B cell (primary cell): ENCODE data around the gene RAC3. TPM values are rescaled to one million over a fixed set of nuclear protein-coding genes. Genes with fewer than 3 reads are reported as not detected.

Experiments used
- ATAC-seq: fragments of 200-7000 bp; cut with Tn5 transposase; one replicate; pipeline ENCODE4 v1.10.0; 2021; ENCODE audit warnings: low read depth, mild to moderate bottlenecking, moderate number of reproducible peaks, moderate library complexity
- CTCF ChIA-PET: fragments of 350-600 bp; sonication (Branson Sonifier 250); formaldehyde crosslinking; loops from one replicate; lab custom pipeline; 2021; ENCODE audit warnings: antibody characterized with exemption, inconsistent platforms; lab: Charles Lee
- POLR2A ChIA-PET: fragments of 350-600 bp; sonication (Branson Sonifier 250); formaldehyde crosslinking; loops from one replicate; lab custom pipeline; 2021; ENCODE audit warnings: antibody characterized with exemption; lab: Charles Lee
- DNase-seq: peaks from one replicate; pipeline ENCODE4 v3.0.0; 2013
- H2AFZ ChIP-seq: 2 replicates; pipeline ENCODE4 v1.6.1; 2012; ENCODE audit warnings: mild to moderate bottlenecking, low read depth, low read length; ENCODE audit not compliant: insufficient read depth, poor library complexity, severe bottlenecking
- H3K27ac ChIP-seq, 2 donors: 1 replicate in 1 of 2; 2 replicates in 1 of 2; pipeline ENCODE4 v1.5.1; 2012 to 2013; ENCODE audit warnings: low read length in 2 of 2, mild to moderate bottlenecking in 2 of 2, moderate library complexity in 1 of 2
- H3K27me3 ChIP-seq, 4 experiments: fragments of 200-600 bp in 1 of 4; sonication (generic) in 1 of 4; replicated peaks in 1 of 4; 1 replicate in 2 of 4; 2 replicates in 2 of 4; pipeline versions ENCODE4 v1.6.1 to v1.7.0; 2013 to 2016; ENCODE audit warnings: low read length in 3 of 4, mild to moderate bottlenecking in 2 of 4, mixed read lengths in 1 of 4, moderate library complexity in 1 of 4; ENCODE audit not compliant: insufficient read depth in 4 of 4, control insufficient read depth in 3 of 4; ENCODE audit errors: control extremely low read depth in 1 of 4
- H3K36me3 ChIP-seq, 2 experiments: replicated peaks in 1 of 2; 1 replicate in 1 of 2; 2 replicates in 1 of 2; pipeline versions ENCODE4 v1.6.1 to v1.7.1; 2013; ENCODE audit warnings: low read length in 1 of 2; ENCODE audit not compliant: insufficient read depth in 2 of 2, control insufficient read depth in 1 of 2; ENCODE audit errors: control extremely low read depth in 1 of 2, extremely low read depth in 1 of 2
- H3K4me1 ChIP-seq, 2 donors: fragments of 200-600 bp in 1 of 2; sonication (generic) in 1 of 2; 1 replicate in 1 of 2; 2 replicates in 1 of 2; pipeline versions ENCODE4 v1.5.1 to v1.6.1; 2013 to 2017; ENCODE audit warnings: low read length in 2 of 2; ENCODE audit not compliant: control insufficient read depth in 2 of 2, insufficient read depth in 2 of 2
- H3K4me2 ChIP-seq: replicated peaks from 2 replicates; pipeline ENCODE3; 2012; ENCODE audit warnings: mild to moderate bottlenecking, low read depth, low read length; ENCODE audit not compliant: poor library complexity, severe bottlenecking
- H3K4me3 ChIP-seq, 5 experiments: fragments of 200-600 bp in 1 of 5; sonication (generic) in 1 of 5; 1 replicate in 3 of 5; 2 replicates in 2 of 5; pipeline versions ENCODE4 v1.5.1 to v1.7.0; 2011 to 2016; ENCODE audit warnings: low read length in 4 of 5, mild to moderate bottlenecking in 4 of 5, low read depth in 2 of 5, control low read depth in 1 of 5, moderate library complexity in 1 of 5; ENCODE audit not compliant: insufficient read depth in 1 of 5; ENCODE audit errors: control extremely low read depth in 1 of 5, extremely low read depth in 1 of 5
- H3K79me2 ChIP-seq: fragments of 200-600 bp; sonication (generic); one replicate; pipeline ENCODE4 v1.6.0; 2016; ENCODE audit warnings: low read length; ENCODE audit not compliant: control insufficient read depth, insufficient read depth
- H3K9ac ChIP-seq: fragments of 200-600 bp; sonication (generic); 2 replicates; pipeline ENCODE4 v1.6.1; 2017; ENCODE audit warnings: mild to moderate bottlenecking, low read length, moderate library complexity
- H3K9me3 ChIP-seq, 3 donors: one replicate each; pipeline versions ENCODE4 v1.6.1 to v1.7.1; 2013; ENCODE audit warnings: low read length in 2 of 3; ENCODE audit not compliant: control insufficient read depth in 2 of 3, insufficient read depth in 1 of 3; ENCODE audit errors: control extremely low read depth in 1 of 3
- H4K20me1 ChIP-seq: 2 replicates; pipeline ENCODE4 v1.6.0; 2012; ENCODE audit warnings: mild to moderate bottlenecking, low read length; ENCODE audit not compliant: insufficient read depth, control insufficient read depth, poor library complexity, severe bottlenecking
- H3K27ac Mint-ChIP-seq: one replicate; pipeline ENCODE4 v1.8.0; 2021; ENCODE audit warnings: mixed read lengths
- H3K27me3 Mint-ChIP-seq: one replicate; pipeline ENCODE4 v1.8.0; 2021; ENCODE audit warnings: mixed read lengths
- H3K4me1 Mint-ChIP-seq: one replicate; pipeline ENCODE4 v1.8.0; 2021; ENCODE audit warnings: mixed read lengths
- H3K4me3 Mint-ChIP-seq: one replicate; pipeline ENCODE4 v1.8.0; 2021; ENCODE audit warnings: mixed read lengths
- H3K9me3 Mint-ChIP-seq: one replicate; pipeline ENCODE4 v1.8.0; 2022; ENCODE audit warnings: mixed read lengths; ENCODE audit not compliant: insufficient read depth
- CTCF ChIP-seq: fragments of 200-600 bp; IDR thresholded peaks from one replicate; pipeline ENCODE4 v1.8.0; 2022; ENCODE audit warnings: antibody characterized with exemption, mild to moderate bottlenecking
- EZH2 ChIP-seq: IDR thresholded peaks from 2 replicates; pipeline ENCODE4 v1.6.1; 2012; ENCODE audit warnings: borderline replicate concordance, low read depth, mild to moderate bottlenecking, moderate library complexity, low read length; ENCODE audit not compliant: insufficient read depth, poor library complexity, severe bottlenecking
- WGBS: methylation state at CpG from one replicate; pipeline ENCODE4 v1.1.5; 2013; ENCODE audit warnings: missing lambda C conversion rate; ENCODE audit not compliant: insufficient coverage; 5-methylcytosine and 5-hydroxymethylcytosine counted together
- intact Hi-C: fragments of 100-400 bp; cut with micrococcal nuclease; formaldehyde crosslinking; loops from one replicate; pipeline ENCODE4 v1.10.0; 2022
- polyA plus RNA-seq: library from polyadenylated mRNA; depleted of rRNA; stranded (reverse); fragments of >200 nt; gene quantifications from 2 replicates; pipeline ENCODE4 v1.2.3, GENCODE V29; 2012
- total RNA-seq, 2 donors: library from RNA; stranded (reverse); fragments of 120-200 nt in 1 of 2; gene quantifications; 1 replicate in 1 of 2; 2 replicates in 1 of 2; pipeline versions ENCODE4 v1.2.3 to v1.2.4, GENCODE V29; 2013 to 2022

Gene RAC3
- total and polyA plus RNA-seq, 2 donors (not counting 1 experiment from before 2014, with no cell fraction given): 0.62 to 2.0 TPM

- no peaks in the 10 kb centered on the region for H3K27me3 Mint-ChIP-seq
- no peaks in the 10 kb centered on the region for H3K4me1 Mint-ChIP-seq
- Histone ChIP-seq H3K9me3 (no peaks in the 10 kb centered on the region), H3K4me1 (no peaks in the 10 kb centered on the region), H3K79me2 (no peaks in the 10 kb centered on the region), H3K36me3 (no peaks in the 10 kb centered on the region), H3K27ac (no peak overlapping the region), H3K4me3 (no peak overlapping the region), H4K20me1 (no peaks in the 10 kb centered on the region), H3K9ac (no peak overlapping the region), H3K27me3 (no peaks in the 10 kb centered on the region), H3K4me2 (no peak overlapping the region), H2AFZ (no peak overlapping the region)
- WGBS: no CpG with 5 or more reads among the region's 6 CpGs
- ChIA-PET CTCF (no interaction called here), POLR2A (no interaction called here)
- ATAC-seq: no peak
- no peak overlapping the region for H3K4me3 Mint-ChIP-seq
- DNase-seq: no peak
- no peak overlapping the region for H3K27ac Mint-ChIP-seq
- H3K9me3 Mint-ChIP-seq: no peaks in the 10 kb centered on the region
- TF ChIP-seq CTCF: no peak
- no peak for TF ChIP-seq EZH2
- intact Hi-C loops: no loop called here
Measured at GRCh38 chr17:82072827-82073226, 41.3 kb downstream of the RAC3 start.

- Mint-ChIP-seq H3K27me3 (no peaks in the 10 kb centered on the region), H3K4me1 (no peaks in the 10 kb centered on the region), H3K27ac (no peak overlapping the region), H3K9me3 (no peaks in the 10 kb centered on the region), H3K4me3 (no peak overlapping the region)
- no peak overlapping the region for H3K4me3 ChIP-seq
- no peak overlapping the region for H3K4me2 ChIP-seq
- ATAC-seq: no peak
- intact Hi-C loops: no loop called here
- no peaks in the 10 kb centered on the region for H3K4me1 ChIP-seq
- H3K27me3 ChIP-seq: no peaks in the 10 kb centered on the region
- H3K79me2 ChIP-seq: no peaks in the 10 kb centered on the region
- ChIA-PET CTCF (no interaction called here), POLR2A (no interaction called here)
- no peak overlapping the region for H3K27ac ChIP-seq
- no peaks in the 10 kb centered on the region for H3K9me3 ChIP-seq
- no peak overlapping the region for H3K9ac ChIP-seq
- H2AFZ ChIP-seq: no peak overlapping the region
- DNase-seq: no peak
- WGBS: 89% methylated on average over 3 of the region's 9 CpGs
- H3K36me3 ChIP-seq: no peaks in the 10 kb centered on the region
- no peaks in the 10 kb centered on the region for H4K20me1 ChIP-seq
- TF ChIP-seq EZH2 (no peak), CTCF (no peak)
Measured at GRCh38 chr17:82073446-82073845, 42.0 kb downstream of the RAC3 start.
